Thyroid gland (tissue), 4 donors: ENCODE results near the gene VASN.

Experiments used
- CTCF ChIP-seq, 6 experiments: fragments of 200-600 bp in 3 of 6; fragments of 450-650 bp in 3 of 6; sonication (generic) in 3 of 6; IDR thresholded peaks; one replicate each; pipeline ENCODE4 v1.5.1; 2016 to 2019; ENCODE audit warnings: antibody characterized with exemption in 6 of 6, mild to moderate bottlenecking in 2 of 6, inconsistent platforms in 1 of 6, moderate library complexity in 1 of 6
- POLR2A ChIP-seq, 2 donors: fragments of 450-650 bp; IDR thresholded peaks; one replicate each; pipeline ENCODE4 v1.6.1; 2017; ENCODE audit warnings: antibody characterized with exemption in 2 of 2, mild to moderate bottlenecking in 2 of 2, moderate library complexity in 1 of 2

- TF ChIP-seq CTCF (IDR thresholded peaks at IDR 0.05) = no peak
- no peak for TF ChIP-seq POLR2A (IDR thresholded peaks at IDR 0.05)
Observed at GRCh38 chr16:4408323-4408690, 36.7 kb downstream of the VASN start.
